Left hindlimb (tissue), 1 donor: ENCODE data around the gene MALRD1.
"Not testable (repeated sequence)": the region's sequence is repeated elsewhere in the genome, so short reads cannot be mapped to it uniquely, and the experiment has no call there.

Experiments
- DNase-seq: peaks from one replicate; pipeline ENCODE4 v3.0.0-alpha.2; 2018

The MALRD1 gene

DNA sequence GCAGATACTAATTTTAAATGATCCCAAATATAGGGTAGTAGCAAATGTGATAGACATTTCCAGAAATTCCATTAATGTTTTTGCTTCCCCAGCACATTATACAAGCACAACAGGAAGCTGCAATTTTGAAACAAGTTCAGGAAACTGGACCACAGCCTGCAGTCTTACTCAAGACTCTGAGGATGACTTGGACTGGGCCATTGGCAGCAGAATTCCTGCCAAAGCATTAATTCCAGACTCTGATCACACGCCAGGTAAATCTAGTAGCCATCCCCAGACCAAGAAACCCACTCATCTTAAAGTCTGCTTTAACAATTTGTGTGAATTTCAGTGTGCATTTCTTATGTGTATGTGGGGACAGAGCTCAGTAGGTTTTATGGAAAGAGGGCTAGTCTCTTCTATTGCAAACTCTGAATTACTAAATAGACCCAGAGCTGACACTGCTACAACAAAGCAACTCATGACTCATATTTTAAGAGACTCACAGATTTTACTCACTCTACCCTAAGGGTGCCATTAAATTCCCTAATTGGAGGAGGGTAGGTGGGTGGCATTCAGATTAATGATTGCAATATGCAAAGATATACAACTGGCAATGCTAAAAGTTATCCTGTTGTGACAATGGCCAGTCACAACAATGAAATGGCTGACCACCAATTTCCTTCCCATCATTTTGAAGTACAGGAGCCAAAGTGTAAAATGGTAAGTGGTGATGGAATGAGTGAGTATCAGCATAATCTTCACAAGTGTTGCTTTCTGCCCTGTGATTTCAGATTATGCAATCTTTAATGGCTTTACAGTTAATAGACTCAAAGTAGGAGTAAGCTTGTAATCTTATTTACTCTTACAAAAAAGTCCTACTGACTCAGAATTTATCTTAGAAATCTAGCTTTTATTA, 450.0 kb downstream of the MALRD1 start:
- peak; percentile 49 for DNase-seq

GRCh38 chr10:19499291-19499770, 450.7 kb downstream of the MALRD1 start:
- no peak for DNase-seq

DNA sequence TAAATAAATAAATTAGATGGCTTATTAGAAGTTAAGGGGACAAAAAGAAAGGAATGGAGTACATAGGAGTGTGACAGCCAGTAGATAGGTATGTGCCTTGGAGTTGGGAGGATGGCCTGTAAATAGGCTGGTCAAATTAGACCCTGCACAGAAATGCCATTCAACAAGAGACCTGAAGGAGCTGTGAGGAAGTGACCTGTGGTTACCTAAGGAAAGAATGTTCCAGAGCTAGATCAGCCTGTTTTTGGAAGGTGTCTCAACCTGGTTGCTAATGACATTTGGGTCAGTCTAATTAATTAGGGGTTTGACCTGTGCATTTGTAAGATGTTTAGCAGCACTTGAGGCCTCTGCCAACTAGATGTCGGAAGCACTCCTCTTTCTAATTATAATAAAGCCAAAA, 452.4 kb downstream of the MALRD1 start:
- DNase-seq = no peak

- no peak for DNase-seq
Measured at GRCh38 chr10:19505320-19506312, 457.0 kb downstream of the MALRD1 start.

DNA sequence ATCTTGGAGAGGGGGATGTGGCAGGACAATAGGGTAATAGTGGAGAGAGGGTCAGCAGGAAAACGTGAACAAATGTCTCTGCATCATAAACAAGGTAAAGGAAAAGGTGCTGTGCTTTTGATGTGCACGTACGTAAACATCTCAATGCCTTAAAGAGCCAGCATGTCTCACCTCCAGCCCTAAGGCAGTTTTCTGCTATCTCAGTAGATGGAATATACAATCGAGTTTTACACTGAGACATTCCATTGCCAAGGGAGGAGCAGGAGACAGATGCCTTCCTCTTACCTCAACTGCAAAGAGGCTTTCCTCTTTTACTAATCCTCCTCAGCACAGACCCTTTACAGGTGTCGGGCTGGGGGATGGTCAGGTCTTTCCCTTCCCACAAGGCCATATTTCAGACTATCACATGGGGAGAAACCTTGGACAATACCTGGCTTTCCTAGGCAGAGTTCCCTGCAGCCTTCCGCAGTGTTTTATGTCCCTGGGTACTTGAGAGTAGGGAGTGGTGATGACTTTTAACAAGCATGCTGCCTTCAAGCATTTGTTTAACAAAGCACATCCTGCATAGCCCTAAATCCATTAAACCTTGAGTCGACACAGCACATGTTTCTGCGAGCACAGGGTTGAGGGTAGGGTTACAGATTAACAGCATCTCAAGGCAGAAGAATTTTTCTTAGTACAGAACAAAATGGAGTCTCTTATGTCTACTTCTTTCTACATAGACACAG, 461.6 kb downstream of the MALRD1 start:
- DNase-seq = not testable (repeated sequence)

DNA sequence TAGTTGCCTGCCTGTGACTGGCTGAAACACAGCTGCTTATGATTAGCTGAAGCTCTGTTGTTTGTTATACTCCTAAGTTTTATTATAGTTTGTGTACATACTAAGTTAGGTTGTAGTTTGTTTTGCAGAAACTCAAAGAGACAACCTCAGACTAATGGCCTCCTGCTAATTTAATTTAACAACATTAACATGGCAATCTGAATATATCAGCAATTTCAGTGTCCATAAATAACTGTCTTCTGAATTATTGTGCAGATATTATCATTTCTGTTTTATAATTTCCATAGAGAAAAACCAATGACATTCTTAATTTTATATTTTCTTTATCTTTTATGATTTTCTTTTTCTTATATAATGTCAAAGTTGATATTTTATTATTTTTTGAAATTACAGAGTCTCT, 469.5 kb downstream of the MALRD1 start:
- DNase-seq = no peak

DNA sequence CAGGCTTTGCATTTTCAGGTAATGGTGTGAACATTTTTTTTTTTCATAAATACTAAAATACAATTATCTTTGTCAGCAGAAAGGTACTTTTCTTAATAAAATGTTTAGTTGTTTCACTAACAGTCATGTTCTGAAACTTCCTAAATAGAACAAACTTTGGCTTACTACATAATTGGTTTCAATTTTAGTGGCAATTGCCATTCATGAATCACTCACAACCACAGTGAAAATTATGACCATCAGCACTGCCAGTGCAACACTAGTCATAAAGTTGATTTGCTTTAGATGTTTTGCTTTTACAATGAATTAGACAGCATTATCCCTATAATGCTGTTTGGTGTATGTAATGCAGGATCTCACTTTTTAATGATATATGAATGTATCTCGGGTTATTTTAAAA, 470.0 kb downstream of the MALRD1 start:
- DNase-seq = no peak

DNA sequence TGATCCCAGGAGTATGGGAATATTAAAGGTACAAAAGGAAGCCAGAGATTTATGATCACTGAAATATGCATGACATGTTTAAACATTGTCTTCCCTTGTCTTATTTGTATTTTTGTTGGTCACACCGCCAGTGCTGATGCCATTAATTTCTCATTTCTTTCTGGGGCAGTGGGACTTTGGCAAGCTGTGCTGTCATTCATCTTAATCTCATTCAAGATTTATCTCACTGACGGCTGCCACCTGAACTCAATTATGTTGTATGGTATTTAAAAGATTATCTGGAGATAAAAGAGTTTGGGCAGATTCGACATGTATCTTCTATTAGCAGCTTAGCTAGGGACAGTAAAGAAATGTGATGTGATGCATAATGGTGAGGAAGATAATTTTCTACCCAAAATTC, 482.7 kb downstream of the MALRD1 start:
- no peak for DNase-seq

DNA sequence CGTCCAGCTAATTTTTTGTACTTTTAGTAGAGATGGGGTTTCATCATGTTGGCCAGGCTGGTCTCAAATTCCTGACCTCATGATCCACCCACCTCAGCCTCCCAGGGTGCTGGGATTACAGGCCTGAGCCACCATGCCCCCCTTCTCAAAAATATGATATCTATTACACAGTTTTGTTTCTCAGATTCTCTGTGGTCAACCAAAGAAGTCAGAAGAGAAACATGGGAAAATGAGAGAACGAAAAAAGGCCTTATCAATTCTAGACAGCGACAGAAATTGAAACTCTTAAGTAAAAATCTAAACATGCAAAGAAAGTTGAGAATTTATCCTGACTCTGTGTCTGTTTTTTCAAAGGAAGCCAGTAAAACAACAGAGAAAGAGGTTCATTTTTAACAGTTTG, 483.8 kb downstream of the MALRD1 start:
- no peak for DNase-seq

GRCh38 chr10:19541299-19541698, 492.7 kb downstream of the MALRD1 start:
- DNase-seq = no peak

- DNase-seq = no peak
Measured at GRCh38 chr10:19546224-19546623, 497.6 kb downstream of the MALRD1 start.

GRCh38 chr10:19549503-19549902, 500.9 kb downstream of the MALRD1 start:
- no peak for DNase-seq

GRCh38 chr10:19556666-19557065, 508.1 kb downstream of the MALRD1 start:
- no peak for DNase-seq

DNA sequence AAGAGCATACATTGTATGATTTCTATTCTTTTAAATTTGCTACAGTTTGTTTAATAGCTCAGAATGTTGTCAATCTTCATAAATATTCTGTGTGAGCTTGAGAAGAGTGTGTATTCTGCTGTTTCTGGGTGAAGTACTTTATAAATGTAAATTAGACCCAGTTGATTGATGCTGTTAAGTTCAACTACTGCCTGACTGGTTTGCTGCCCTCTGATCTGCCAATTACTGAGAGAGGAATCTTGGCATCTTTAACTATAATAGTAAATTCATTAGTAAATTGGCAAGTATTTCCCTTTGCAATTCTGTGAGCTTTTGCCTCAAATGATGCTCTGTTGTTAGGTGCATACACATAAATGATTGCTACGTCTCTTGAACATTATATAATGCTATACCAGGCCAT, 512.6 kb downstream of the MALRD1 start:
- DNase-seq = no peak

DNA sequence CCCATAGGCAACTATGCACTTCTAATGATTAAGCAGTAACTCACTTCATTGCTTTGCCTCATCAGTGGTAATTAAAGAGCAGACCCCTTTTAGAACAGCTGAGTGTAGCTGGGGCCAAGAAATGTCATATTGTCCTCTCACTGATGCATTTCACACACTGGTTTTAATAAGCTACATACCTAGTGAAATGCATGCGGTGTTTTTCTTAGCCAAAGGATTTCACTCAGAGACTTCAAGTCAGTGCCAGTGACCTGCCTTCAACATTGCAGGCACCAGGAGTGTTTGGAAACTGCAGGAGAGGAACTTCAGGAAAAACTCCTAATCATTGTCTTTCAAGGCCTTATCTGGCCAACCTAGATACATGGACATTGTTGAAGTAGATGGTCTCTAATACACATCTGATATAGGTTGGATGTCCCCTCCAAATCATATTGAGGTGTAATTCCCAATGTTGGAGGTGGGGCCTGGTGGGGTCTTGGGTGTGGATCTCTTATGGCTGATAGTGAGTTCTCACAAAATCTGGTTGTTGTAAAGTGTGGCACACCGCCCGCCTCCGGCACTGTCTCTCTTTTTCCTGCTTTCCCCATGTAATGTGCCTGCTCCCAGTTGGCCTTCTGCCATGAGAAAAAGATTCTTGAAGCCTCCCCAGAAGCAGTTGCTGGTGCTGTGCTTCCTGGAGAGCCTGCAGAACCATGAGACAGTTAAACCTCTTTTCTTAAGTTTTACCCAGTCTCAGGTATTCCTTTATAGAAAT, 515.0 kb downstream of the MALRD1 start:
- no peak for DNase-seq

GRCh38 chr10:19570120-19570519, 521.5 kb downstream of the MALRD1 start:
- no peak for DNase-seq

DNA sequence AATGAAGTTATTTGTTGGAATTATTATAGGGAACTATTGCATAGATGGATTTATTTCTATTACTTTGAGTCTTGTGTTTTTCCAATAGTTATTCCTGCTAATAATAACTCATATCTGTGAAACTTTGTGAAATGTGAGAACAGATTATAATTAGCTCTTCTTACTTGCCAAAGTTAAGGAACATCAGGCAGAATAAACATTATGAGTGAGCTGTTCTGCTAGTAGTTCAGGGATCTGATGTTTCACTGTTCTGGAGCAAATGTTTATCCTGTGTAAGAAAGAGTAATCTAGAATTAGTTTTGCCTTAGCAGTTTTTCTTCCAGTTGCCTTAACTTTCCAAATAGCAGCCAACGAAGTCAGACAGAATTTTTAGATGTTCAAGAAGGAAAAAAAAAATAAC, 522.4 kb downstream of the MALRD1 start:
- no peak for DNase-seq

DNA sequence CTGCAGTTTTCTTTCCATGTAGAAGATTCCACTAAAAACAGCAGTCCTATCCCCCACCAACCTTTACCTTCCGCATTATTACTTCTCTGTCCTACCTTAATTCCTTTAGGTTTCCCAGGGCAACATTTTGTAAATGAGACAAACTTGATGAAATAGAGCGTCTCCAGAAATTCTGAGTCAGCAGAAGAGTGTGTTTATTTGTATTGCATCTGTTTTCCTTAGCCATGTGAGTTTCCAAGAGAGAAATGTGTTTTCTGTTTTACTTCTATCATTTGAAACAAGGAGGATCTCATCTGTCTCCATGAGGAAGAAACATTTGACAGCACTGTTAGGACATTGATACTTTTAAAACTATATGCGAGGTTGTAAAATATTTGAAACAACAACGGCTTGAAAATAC, 523.5 kb downstream of the MALRD1 start:
- no peak for DNase-seq

DNA sequence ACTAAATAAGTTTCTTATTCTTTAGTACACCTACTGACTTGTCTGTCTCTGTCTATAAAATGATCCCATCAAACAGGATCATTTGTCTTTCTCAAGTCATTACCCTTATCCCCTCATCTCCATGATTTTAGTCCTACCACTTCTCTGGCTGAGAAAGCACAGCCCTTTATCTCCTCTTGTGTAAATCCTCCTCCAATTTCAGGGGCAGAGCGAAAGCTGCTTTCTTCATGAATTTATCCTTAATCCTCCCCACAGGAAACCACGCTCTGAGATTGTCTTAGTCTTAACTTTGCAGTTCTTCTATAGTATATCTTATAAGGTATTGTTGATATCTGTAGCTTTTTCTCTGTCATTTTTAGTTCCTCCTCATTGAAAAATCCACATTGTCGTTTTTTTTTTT, 528.0 kb downstream of the MALRD1 start:
- DNase-seq = no peak

DNA sequence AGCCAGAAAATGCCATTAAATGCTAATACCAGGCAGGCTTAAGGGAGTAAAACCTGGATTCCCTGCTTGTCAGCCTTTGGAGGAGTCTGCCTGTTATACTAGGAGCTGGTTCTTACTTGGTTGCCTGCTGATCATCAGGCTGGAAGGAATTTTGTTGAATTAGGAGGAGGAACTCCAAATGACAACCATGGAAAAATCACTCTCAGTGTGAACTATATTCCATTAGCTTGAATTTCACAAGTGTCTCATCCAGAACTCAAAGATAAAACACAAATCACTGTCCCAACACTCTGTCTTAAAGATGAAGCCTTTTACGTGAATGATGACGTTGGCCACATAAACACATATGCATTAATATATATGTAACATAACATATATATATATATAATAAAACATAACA, 528.8 kb downstream of the MALRD1 start:
- DNase-seq = no peak

DNA sequence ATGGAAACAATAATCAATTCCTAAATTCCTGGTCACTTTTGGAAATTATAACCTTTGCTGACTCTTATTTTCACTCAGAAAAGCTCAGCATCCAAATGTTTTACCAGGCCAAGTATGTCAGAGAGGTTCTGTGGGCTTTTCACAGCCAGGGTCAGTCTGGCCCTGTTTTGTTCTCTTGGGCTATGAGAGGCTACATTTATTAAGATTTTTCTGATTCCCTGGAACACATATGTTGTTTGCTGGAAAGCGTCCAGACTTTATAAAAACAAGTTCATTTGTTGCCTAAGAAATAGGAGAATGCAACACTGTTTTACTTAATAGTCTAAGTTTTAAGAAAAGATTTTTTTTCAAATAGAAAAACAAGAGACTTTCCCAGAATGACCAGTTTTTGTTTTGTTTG, 529.2 kb downstream of the MALRD1 start:
- no peak for DNase-seq

DNA sequence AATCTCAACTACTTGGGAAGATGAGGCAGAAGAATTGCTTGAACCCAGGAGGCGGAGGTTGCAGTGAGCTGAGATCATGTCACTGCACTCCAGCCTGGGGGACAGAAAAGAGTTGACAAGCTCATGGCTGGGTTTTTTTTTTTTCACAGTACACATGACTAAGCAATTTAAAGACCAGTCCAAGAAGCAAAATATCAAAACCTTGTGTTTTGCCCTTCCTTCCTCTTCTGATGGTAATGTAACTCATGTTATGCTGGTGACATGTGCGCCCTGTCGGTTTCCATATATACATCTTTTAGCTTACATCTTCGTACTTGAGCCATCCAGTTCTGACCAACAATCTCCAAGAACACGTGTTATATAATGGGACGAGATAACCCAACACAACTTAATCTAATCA, 530.0 kb downstream of the MALRD1 start:
- DNase-seq = no peak
